NB4 (cell line): Measurements from ENCODE around the gene SEPTIN8.

Experiments
- DNase-seq: peaks from one replicate; pipeline ENCODE4 v3.0.0; 2010; ENCODE audit warnings: low read depth
- H3K4me3 ChIP-seq: one replicate; pipeline ENCODE4 v1.5.1; 2011; ENCODE audit warnings: mild to moderate bottlenecking, low read depth, low read length, moderate library complexity
- MYC ChIP-seq: IDR thresholded peaks from 2 replicates; pipeline ENCODE4 v1.6.1; 2011; ENCODE audit warnings: low read depth, low read length
- POLR2A ChIP-seq: IDR thresholded peaks from 2 replicates; pipeline ENCODE4 v1.6.1; 2011; ENCODE audit warnings: mild to moderate bottlenecking; ENCODE audit not compliant: insufficient read length; ENCODE audit errors: extremely low read depth
- TF ChIP-seq, protein P1 (sequence below): IDR thresholded peaks from 2 replicates; pipeline ENCODE4 v1.6.1; 2011; ENCODE audit warnings: low read depth, low read length
- TF ChIP-seq, protein P2 (sequence below): IDR thresholded peaks from one replicate; pipeline ENCODE4 v1.5.1; 2012; ENCODE audit warnings: low read depth, low read length

SEPTIN8 gene

DNA sequence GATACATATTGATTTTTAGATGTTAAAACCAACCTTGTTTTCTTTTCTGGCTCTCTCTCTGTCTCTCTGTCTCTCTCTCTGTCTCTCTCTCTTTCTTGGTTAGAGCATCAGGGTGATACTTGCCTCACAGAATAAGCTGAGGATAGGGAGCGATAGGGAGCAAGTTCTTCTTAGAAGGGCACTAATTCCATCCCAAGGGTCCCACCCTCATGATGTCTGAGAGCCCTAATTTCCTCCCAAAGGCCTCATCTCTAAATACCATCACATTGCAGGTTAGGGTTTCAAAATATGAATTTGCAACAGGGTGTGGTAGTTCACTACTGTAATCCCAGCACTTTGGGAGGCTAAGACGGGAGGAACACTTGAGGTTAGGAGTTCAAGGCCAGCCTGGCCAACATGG, 34.9 kb downstream of the SEPTIN8 start:
- H3K4me3 ChIP-seq = no peak overlapping the region
- no peak for DNase-seq
- TF ChIP-seq, protein P1, sequence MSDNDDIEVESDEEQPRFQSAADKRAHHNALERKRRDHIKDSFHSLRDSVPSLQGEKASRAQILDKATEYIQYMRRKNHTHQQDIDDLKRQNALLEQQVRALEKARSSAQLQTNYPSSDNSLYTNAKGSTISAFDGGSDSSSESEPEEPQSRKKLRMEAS = no peak
- TF ChIP-seq POLR2A (no peak), MYC (no peak)

DNA sequence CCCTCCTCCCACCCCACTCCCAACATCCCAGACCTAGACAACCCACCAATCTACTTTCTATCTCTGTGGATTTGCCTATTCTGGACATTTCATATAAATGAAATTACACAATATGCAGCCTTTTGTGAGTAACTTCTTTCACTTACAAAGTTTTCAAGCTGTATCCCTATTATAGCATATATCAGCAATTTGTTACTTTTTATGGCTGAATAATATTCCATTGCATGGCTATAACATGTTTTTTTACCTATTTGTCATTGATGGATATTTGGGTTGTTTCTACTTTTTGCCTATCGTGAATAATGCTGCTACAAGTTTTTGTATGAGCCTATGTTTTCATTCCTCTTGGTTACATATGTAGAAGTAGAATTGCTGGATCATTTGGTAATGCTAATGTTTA, 37.8 kb downstream of the SEPTIN8 start:
- TF ChIP-seq, protein P1 = no peak
- TF ChIP-seq, protein P2, sequence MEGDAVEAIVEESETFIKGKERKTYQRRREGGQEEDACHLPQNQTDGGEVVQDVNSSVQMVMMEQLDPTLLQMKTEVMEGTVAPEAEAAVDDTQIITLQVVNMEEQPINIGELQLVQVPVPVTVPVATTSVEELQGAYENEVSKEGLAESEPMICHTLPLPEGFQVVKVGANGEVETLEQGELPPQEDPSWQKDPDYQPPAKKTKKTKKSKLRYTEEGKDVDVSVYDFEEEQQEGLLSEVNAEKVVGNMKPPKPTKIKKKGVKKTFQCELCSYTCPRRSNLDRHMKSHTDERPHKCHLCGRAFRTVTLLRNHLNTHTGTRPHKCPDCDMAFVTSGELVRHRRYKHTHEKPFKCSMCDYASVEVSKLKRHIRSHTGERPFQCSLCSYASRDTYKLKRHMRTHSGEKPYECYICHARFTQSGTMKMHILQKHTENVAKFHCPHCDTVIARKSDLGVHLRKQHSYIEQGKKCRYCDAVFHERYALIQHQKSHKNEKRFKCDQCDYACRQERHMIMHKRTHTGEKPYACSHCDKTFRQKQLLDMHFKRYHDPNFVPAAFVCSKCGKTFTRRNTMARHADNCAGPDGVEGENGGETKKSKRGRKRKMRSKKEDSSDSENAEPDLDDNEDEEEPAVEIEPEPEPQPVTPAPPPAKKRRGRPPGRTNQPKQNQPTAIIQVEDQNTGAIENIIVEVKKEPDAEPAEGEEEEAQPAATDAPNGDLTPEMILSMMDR = no peak
- TF ChIP-seq MYC (no peak), POLR2A (no peak)

DNA sequence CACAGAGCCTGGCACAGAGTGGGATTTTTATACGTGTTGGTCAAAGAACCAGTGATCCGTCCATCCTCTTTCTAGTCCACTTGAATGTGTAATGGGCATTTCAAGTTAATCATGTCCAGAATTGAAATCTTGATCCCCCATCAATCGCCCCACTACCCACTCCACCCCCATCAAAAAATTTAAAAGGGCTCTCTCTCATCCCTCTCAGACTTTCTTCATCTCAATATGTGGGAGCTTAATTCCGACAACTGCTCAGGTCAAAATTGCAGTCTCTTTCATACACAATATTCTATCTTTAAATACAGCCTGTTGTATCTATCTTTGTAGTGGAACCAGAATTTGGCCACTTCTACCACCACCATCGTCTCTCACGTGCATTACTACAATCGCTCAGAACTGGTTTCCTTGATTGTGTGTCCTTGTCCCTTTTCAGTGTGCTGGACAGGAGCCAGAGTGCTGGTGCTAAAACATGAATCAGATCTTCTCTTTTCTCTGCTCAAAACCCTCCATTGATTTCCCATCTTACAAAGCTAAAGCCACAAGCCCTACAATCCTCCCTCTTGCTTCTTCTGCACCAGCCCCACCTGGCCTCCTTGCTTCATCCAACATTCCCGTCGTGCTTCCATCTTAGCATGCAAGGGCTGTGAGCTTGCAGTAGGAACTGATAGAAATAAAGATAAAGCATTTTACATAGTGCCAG, 38.9 kb downstream of the SEPTIN8 start:
- H3K4me3 ChIP-seq = peak overlapping the region; percentile 68
- no peak for DNase-seq
- TF ChIP-seq, protein P1 = no peak
- TF ChIP-seq, protein P2 = no peak
- TF ChIP-seq MYC = no peak
- TF ChIP-seq POLR2A = no peak

More for the DNA sequence above, 37.8 kb downstream of the SEPTIN8 start:
- no peak overlapping the region for H3K4me3 ChIP-seq
- no peak for DNase-seq

DNA sequence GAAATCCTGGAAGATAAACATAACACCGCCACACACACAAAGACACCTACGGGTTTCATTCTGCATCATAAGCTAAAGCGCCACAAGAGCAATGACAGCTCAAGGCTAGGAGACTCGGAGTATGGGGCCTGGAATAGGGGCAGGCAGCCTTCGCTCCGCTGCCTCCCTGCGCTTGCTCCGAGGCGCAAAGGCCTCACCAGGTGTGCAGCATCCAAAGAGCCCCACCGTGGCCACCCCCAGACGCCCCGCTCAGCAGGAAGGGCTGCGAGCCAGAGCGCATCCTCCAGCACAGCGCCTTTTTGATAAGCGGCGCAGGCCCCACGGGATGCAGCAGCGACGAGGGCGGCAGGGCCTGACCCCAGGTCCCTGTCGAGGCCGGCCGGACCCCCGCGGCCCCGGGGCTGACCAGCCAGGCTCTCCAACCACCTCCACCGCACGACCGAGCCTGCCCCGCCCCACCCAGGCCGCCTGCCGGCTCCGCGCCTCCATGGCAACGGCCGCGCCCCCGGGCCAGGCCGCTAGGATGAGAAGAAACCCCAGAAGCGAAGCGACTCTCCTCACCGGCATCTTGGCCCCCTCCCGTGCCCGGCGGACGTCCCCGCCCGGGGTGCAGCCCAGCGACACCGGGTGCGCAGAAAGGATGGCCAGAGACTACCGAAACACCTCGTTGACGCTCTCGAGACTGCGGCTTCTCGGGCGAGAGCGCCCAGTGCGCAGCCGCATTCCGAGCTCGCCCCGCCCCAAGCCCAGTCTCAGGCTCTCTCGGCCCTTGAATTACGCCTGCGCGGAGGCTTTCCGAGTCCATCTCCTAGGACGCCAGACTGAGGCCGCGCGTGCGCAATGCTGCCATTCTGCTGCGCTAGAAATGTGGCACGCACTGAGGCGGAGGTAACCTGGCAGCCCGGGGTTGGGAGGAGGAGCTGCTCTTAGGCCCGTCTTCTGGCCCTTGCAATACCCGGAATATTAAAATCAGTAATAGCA, 39.9 kb downstream of the SEPTIN8 start, which contains the start of gene KIF3A:
Gene KIF3A (minus strand): TSS at position 694 of the 981 bp plus-strand sequence. CDS start 127 bp downstream, at position 567.
- peak within 1 kb of the TSS; percentile 68 for H3K4me3 ChIP-seq
- DNase-seq = peak; percentile 95
- TF ChIP-seq POLR2A (peak; percentile 28), MYC (peak; percentile 55)
- TF ChIP-seq, protein P1 = peak; percentile 52
- TF ChIP-seq, protein P2 = no peak

DNA sequence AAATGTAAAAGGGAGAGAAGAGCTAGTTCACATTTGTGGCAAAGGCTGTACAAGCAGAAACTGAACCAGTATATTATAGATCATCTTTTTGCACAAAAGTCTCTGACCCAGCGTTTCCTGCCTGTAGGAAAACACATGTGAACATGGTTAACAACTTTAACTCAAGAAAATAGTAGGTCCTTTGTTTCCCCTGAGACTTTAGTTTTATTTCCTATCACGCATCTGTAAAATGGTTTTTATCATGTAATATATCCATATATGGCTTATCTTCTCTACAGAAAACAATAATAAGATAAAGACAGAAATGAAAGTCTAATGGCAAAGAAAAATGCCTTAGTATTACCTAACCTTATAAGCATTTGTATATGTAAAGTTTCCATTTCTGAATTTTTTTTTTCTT, 42.4 kb downstream of the SEPTIN8 start:
- no peak overlapping the region for H3K4me3 ChIP-seq
- no peak for DNase-seq

More for the DNA sequence above, 42.4 kb downstream of the SEPTIN8 start:
- TF ChIP-seq, protein P1 = no peak
- no peak for TF ChIP-seq MYC
- no peak for TF ChIP-seq POLR2A
- TF ChIP-seq, protein P2 = no peak
